HG02571 (cell line): ENCODE results near the gene MIS18A.
A peak's percentile ranks its signal among the peaks of the same experiment; 100 is the strongest.
"Not testable (repeated sequence)": the region's sequence is repeated elsewhere in the genome, so short reads cannot be mapped to it uniquely, and the experiment has no call there.

Source experiments
- ATAC-seq: cut with Tn5 transposase; IDR thresholded peaks from one replicate; pipeline ENCODE4 v1.9.1; 2021; ENCODE audit warnings: mild to moderate bottlenecking, moderate library complexity; ENCODE audit not compliant: unreplicated experiment

Gene MIS18A

GRCh38 chr21:32278518-32279376 is at the start of gene MIS18A:
TSS of gene MIS18A (minus strand) at chr21:32279049. CDS start at chr21:32279014, 35 bp downstream.
- peak; percentile 97 for ATAC-seq

- ATAC-seq = no peak
Measured at GRCh38 chr21:32328595-32328994, 49.7 kb upstream of the MIS18A start.

GRCh38 chr21:32325706-32326105 is 46.9 kb upstream of the MIS18A start:
- ATAC-seq = no peak

- ATAC-seq = no peak
Measured at GRCh38 chr21:32322676-32323075, 43.8 kb upstream of the MIS18A start.

- no peak for ATAC-seq
Measured at GRCh38 chr21:32322103-32322502, 43.3 kb upstream of the MIS18A start.

GRCh38 chr21:32321480-32321879 is 42.6 kb upstream of the MIS18A start:
- ATAC-seq = no peak

GRCh38 chr21:32320726-32321125 is 41.9 kb upstream of the MIS18A start:
- no peak for ATAC-seq

- no peak for ATAC-seq
Measured at GRCh38 chr21:32320059-32320458, 41.2 kb upstream of the MIS18A start.

- no peak for ATAC-seq
Measured at GRCh38 chr21:32319012-32319411, 40.2 kb upstream of the MIS18A start.

- no peak for ATAC-seq
Measured at GRCh38 chr21:32317726-32318125, 38.9 kb upstream of the MIS18A start.

GRCh38 chr21:32316361-32317215 is 37.7 kb upstream of the MIS18A start:
- no peak for ATAC-seq

- no peak for ATAC-seq
Measured at GRCh38 chr21:32315511-32316281, 36.8 kb upstream of the MIS18A start.

- ATAC-seq = no peak
Measured at GRCh38 chr21:32314806-32315205, 36.0 kb upstream of the MIS18A start.

GRCh38 chr21:32312976-32313375 is 34.1 kb upstream of the MIS18A start:
- ATAC-seq = no peak

GRCh38 chr21:32312326-32312725 is 33.5 kb upstream of the MIS18A start:
- no peak for ATAC-seq

- ATAC-seq = no peak
Measured at GRCh38 chr21:32311621-32312020, 32.8 kb upstream of the MIS18A start.

GRCh38 chr21:32310976-32311375 is 32.1 kb upstream of the MIS18A start:
- ATAC-seq = not testable (repeated sequence)

- ATAC-seq = no peak
Measured at GRCh38 chr21:32309906-32310460, 31.1 kb upstream of the MIS18A start.

- no peak for ATAC-seq
Measured at GRCh38 chr21:32308696-32309095, 29.8 kb upstream of the MIS18A start.

- ATAC-seq = no peak
Measured at GRCh38 chr21:32307706-32308105, 28.9 kb upstream of the MIS18A start.
